HepG2 (cell line): Measurements from ENCODE around the gene CCM2L. TPM values are rescaled to one million over a fixed set of nuclear protein-coding genes. Genes with fewer than 3 reads are reported as not detected.

Source experiments
- ATF3 ChIP-seq: sonication (generic); formaldehyde crosslinking; IDR thresholded peaks from 2 replicates; pipeline ENCODE4 v1.4.0; 2020; ENCODE audit warnings: missing genetic modification reagents
- DNMT3B ChIP-seq: conservative IDR thresholded peaks from 2 replicates; pipeline ENCODE4 v1.6.1; 2016; ENCODE audit warnings: missing biosample characterization, control low read depth
- E2F2 ChIP-seq: sonication (generic); formaldehyde crosslinking; IDR thresholded peaks from 2 replicates; pipeline ENCODE4 v1.4.0; 2020; ENCODE audit warnings: missing genetic modification reagents, borderline replicate concordance
- ETV5 ChIP-seq: IDR thresholded peaks from 2 replicates; pipeline ENCODE4 v1.6.1; 2018; ENCODE audit warnings: missing biosample characterization, missing genetic modification reagents, inconsistent platforms, borderline replicate concordance
- KAT7 ChIP-seq: IDR thresholded peaks from 2 replicates; pipeline ENCODE4 v1.6.1; 2018; ENCODE audit warnings: borderline replicate concordance, missing compliant biosample characterization
- KLF13 ChIP-seq: sonication (generic); formaldehyde crosslinking; IDR thresholded peaks from 2 replicates; pipeline ENCODE4 v1.4.0; 2020; ENCODE audit warnings: mild to moderate bottlenecking, missing genetic modification reagents
- MXI1 ChIP-seq: IDR thresholded peaks from 3 replicates; pipeline ENCODE4 v1.6.1; 2012; ENCODE audit warnings: low read depth, low read length, inconsistent platforms, borderline replicate concordance
- PATZ1 ChIP-seq: sonication (generic); formaldehyde crosslinking; IDR thresholded peaks from 2 replicates; pipeline ENCODE4 v1.4.0; 2020; ENCODE audit warnings: missing genetic modification reagents
- THAP8 ChIP-seq: sonication (generic); formaldehyde crosslinking; IDR thresholded peaks from 2 replicates; pipeline ENCODE4 v1.5.1; 2020; ENCODE audit warnings: missing genetic modification reagents, mild to moderate bottlenecking, borderline replicate concordance
- ZMYM2 ChIP-seq: sonication (generic); formaldehyde crosslinking; IDR thresholded peaks from 2 replicates; pipeline ENCODE4 v1.8.0; 2022; ENCODE audit warnings: mild to moderate bottlenecking, missing genetic modification reagents
- ZNF12 ChIP-seq: sonication (generic); formaldehyde crosslinking; IDR thresholded peaks from 2 replicates; pipeline ENCODE4 v1.5.0; 2020; ENCODE audit warnings: missing genetic modification reagents
- ZNF362 ChIP-seq: sonication (generic); formaldehyde crosslinking; IDR thresholded peaks from 2 replicates; pipeline ENCODE4 v1.4.0; 2020; ENCODE audit warnings: missing genetic modification reagents, mild to moderate bottlenecking, borderline replicate concordance
- polyA plus RNA-seq, 8 experiments: library from polyadenylated mRNA; depleted of rRNA in 3 of 8; stranded (reverse) in 7 of 8; unstranded in 1 of 8; fragments of >200 nt; fragmentation: Illumina TruSeq in 4 of 8; extraction: Trizol in 4 of 8; gene quantifications; 2 replicates each; pipeline versions ENCODE4 v1.2.1 to v1.2.3, GENCODE V29; 2011 to 2016; ENCODE audit warnings: low read depth in 4 of 8, missing spikeins in 1 of 8, mixed read lengths in 1 of 8; ENCODE audit not compliant: insufficient read depth in 1 of 8
- total RNA-seq, 5 experiments: library from RNA; depleted of rRNA; stranded (reverse); fragments of >200 nt; fragmentation: Illumina TruSeq; extraction: Trizol; gene quantifications; 2 replicates each; pipeline ENCODE4 v1.2.3, GENCODE V29; 2016; ENCODE audit warnings: low read depth in 1 of 5

Gene CCM2L
- total and polyA plus RNA-seq, 2 of the 13 experiments (the other 11 are each of a cell fraction or from before 2014, with no cell fraction given): 0.15 TPM; not detected in 1

- no peak for TF ChIP-seq ZMYM2 (CRISPR knock-in tag)
- 0 out of 2 replicates have a peak, but pooled peaks have one; percentile 9 for TF ChIP-seq PATZ1 (CRISPR knock-in tag)
- no peak for TF ChIP-seq KAT7 (CRISPR knock-in tag)
- TF ChIP-seq THAP8 (CRISPR knock-in tag): no peak
- TF ChIP-seq MXI1: no peak
- TF ChIP-seq DNMT3B (CRISPR knock-in tag): no peak
- no peak for TF ChIP-seq ZNF362 (CRISPR knock-in tag)
- TF ChIP-seq KLF13: no peak
- TF ChIP-seq E2F2: no peak
- no peak for TF ChIP-seq ATF3 (CRISPR knock-in tag)
- no peak for TF ChIP-seq ETV5 (CRISPR knock-in tag)
- TF ChIP-seq ZNF12 (CRISPR knock-in tag): no peak
- TF ChIP-seq, all 625 proteins: peak for 5
Measured at GRCh38 chr20:32019156-32019510, 8.9 kb downstream of the CCM2L start (continued).
